WTC11 (cell line): ENCODE measurements around the gene ULK4. TPM values are rescaled to one million over a fixed set of nuclear protein-coding genes. Genes with fewer than 3 reads are reported as not detected.
"Not testable (repeated sequence)": the region's sequence is repeated elsewhere in the genome, so short reads cannot be mapped to it uniquely, and the experiment has no call there.

Source experiments
- ATAC-seq: fragments of 200-7000 bp; cut with Tn5 transposase; 2 replicates; pipeline ENCODE4 v1.10.0; 2021; ENCODE audit warnings: mild to moderate bottlenecking, moderate library complexity
- CTCF ChIA-PET: fragments of 300-600 bp; sonication (Branson Sonifier 250); formaldehyde crosslinking; loops from one replicate; lab custom pipeline; 2021; ENCODE audit warnings: antibody characterized with exemption; lab: Charles Lee
- POLR2A ChIA-PET: fragments of 350-600 bp; sonication (Branson Sonifier 250); formaldehyde crosslinking; loops from one replicate; lab custom pipeline; 2021; ENCODE audit warnings: antibody characterized with exemption; lab: Charles Lee
- DNase-seq: peaks from one replicate; pipeline ENCODE4 v3.0.0; 2021; ENCODE audit warnings: low spot score
- H3K27ac Mint-ChIP-seq: 2 replicates; pipeline ENCODE4 v1.8.0; 2021; ENCODE audit warnings: mixed read lengths
- H3K27me3 Mint-ChIP-seq: 2 replicates; pipeline ENCODE4 v1.8.0; 2021; ENCODE audit warnings: low read depth, mild to moderate bottlenecking, moderate library complexity, mixed read lengths
- H3K36me3 Mint-ChIP-seq: 2 replicates; pipeline ENCODE4 v1.8.0; 2021; ENCODE audit warnings: mixed read lengths
- H3K4me1 Mint-ChIP-seq: 2 replicates; pipeline ENCODE4 v1.8.0; 2022; ENCODE audit warnings: mixed read lengths
- H3K4me3 Mint-ChIP-seq: 2 replicates; pipeline ENCODE4 v1.8.0; 2021; ENCODE audit warnings: mild to moderate bottlenecking, moderate library complexity, mixed read lengths
- H3K9me3 Mint-ChIP-seq: 2 replicates; pipeline ENCODE4 v1.8.0; 2021; ENCODE audit warnings: mixed read lengths
- AR ChIP-seq: fragments of 250-450 bp; sonication (Bioruptor Pico); IDR thresholded peaks from 2 replicates; pipeline ENCODE4 v1.9.0; 2021; ENCODE audit warnings: mild to moderate bottlenecking
- ATF6 ChIP-seq: sonication (generic); formaldehyde crosslinking; IDR thresholded peaks from 2 replicates; pipeline ENCODE4 v1.8.1; 2023; ENCODE audit warnings: mild to moderate bottlenecking, missing genetic modification reagents
- E2F4 ChIP-seq: sonication (generic); formaldehyde crosslinking; IDR thresholded peaks from 2 replicates; pipeline ENCODE4 v1.8.1; 2022; ENCODE audit warnings: low read depth, mild to moderate bottlenecking, moderate library complexity, missing genetic modification reagents, borderline replicate concordance
- ELF4 ChIP-seq: sonication (generic); formaldehyde crosslinking; IDR thresholded peaks from 2 replicates; pipeline ENCODE4 v1.8.1; 2022; ENCODE audit warnings: low read depth, mild to moderate bottlenecking, moderate library complexity, missing genetic modification reagents
- GABPB1 ChIP-seq: sonication (generic); formaldehyde crosslinking; IDR thresholded peaks from 2 replicates; pipeline ENCODE4 v1.8.1; 2023; ENCODE audit warnings: mild to moderate bottlenecking, missing genetic modification reagents
- MAX ChIP-seq: sonication (generic); formaldehyde crosslinking; IDR thresholded peaks from 2 replicates; pipeline ENCODE4 v1.8.0; 2022; ENCODE audit warnings: mild to moderate bottlenecking, missing genetic modification reagents
- NFATC4 ChIP-seq: fragments of 250-450 bp; sonication (Bioruptor Pico); IDR thresholded peaks from 2 replicates; pipeline ENCODE4 v1.9.0; 2021; ENCODE audit warnings: mild to moderate bottlenecking
- NR3C1 ChIP-seq: sonication (generic); formaldehyde crosslinking; conservative IDR thresholded peaks from 2 replicates; pipeline ENCODE4 v1.8.1; 2023; ENCODE audit warnings: low read depth, mild to moderate bottlenecking, missing genetic modification reagents
- PREB ChIP-seq: sonication (generic); formaldehyde crosslinking; IDR thresholded peaks from 2 replicates; pipeline ENCODE4 v1.8.1; 2022; ENCODE audit warnings: mild to moderate bottlenecking, missing genetic modification reagents, moderate library complexity, borderline replicate concordance
- RORB ChIP-seq: fragments of 250-450 bp; sonication (Bioruptor Pico); IDR thresholded peaks from 2 replicates; pipeline ENCODE4 v1.9.0; 2021; ENCODE audit warnings: mild to moderate bottlenecking
- ZMAT4 ChIP-seq: fragments of 250-450 bp; sonication (Bioruptor Pico); IDR thresholded peaks from 2 replicates; pipeline ENCODE4 v1.9.0; 2021; ENCODE audit warnings: mild to moderate bottlenecking
- ZNF263 ChIP-seq: sonication (generic); formaldehyde crosslinking; IDR thresholded peaks from 2 replicates; pipeline ENCODE4 v1.8.1; 2022; ENCODE audit warnings: low read depth, mild to moderate bottlenecking, moderate library complexity, missing genetic modification reagents
- ZNF396 ChIP-seq: fragments of 250-450 bp; sonication (Bioruptor Pico); IDR thresholded peaks from 2 replicates; pipeline ENCODE4 v1.8.0; 2021; ENCODE audit warnings: mild to moderate bottlenecking, moderate library complexity, borderline replicate concordance
- ZNF423 ChIP-seq: fragments of 250-450 bp; sonication (Bioruptor Pico); IDR thresholded peaks from 2 replicates; pipeline ENCODE4 v2.1.2; 2022; ENCODE audit warnings: mild to moderate bottlenecking, moderate library complexity
- ZNF512 ChIP-seq: sonication (generic); formaldehyde crosslinking; IDR thresholded peaks from 2 replicates; pipeline ENCODE4 v1.8.1; 2022; ENCODE audit warnings: missing genetic modification reagents, borderline replicate concordance
- ZNF532 ChIP-seq: fragments of 250-450 bp; sonication (Bioruptor Pico); IDR thresholded peaks from 2 replicates; pipeline ENCODE4 v1.9.0; 2021; ENCODE audit warnings: mild to moderate bottlenecking, borderline replicate concordance
- ZSCAN18 ChIP-seq: fragments of 250-450 bp; sonication (Bioruptor Pico); IDR thresholded peaks from 2 replicates; pipeline ENCODE4 v2.1.2; 2022; ENCODE audit warnings: mild to moderate bottlenecking, moderate library complexity
- total RNA-seq: library from RNA; stranded (reverse); gene quantifications from 3 replicates; pipeline ENCODE4 v1.2.3, GENCODE V29; 2021

The ULK4 gene
- total RNA-seq, 1 experiment from 2014 or later: 9.2 TPM

- TF ChIP-seq MAX (CRISPR knock-in tag) (no peak), ZNF532 (CRISPR knock-in tag) (no peak), NR3C1 (CRISPR knock-in tag) (no peak), ZNF423 (CRISPR knock-in tag) (no peak), ATF6 (no peak), RORB (no peak), GABPB1 (CRISPR knock-in tag) (no peak), PREB (no peak), NFATC4 (CRISPR knock-in tag) (no peak), ZMAT4 (no peak)
- TF ChIP-seq, all 79 proteins: peak for 0
Observed at GRCh38 chr3:41649129-41649739, 312.7 kb downstream of the ULK4 start (continued).

GRCh38 chr3:41647730-41648129, 314.2 kb downstream of the ULK4 start:
- H3K4me1 Mint-ChIP-seq, DNase-seq, H3K27me3 Mint-ChIP-seq, POLR2A ChIA-PET, H3K27ac Mint-ChIP-seq, H3K4me3 Mint-ChIP-seq, CTCF ChIA-PET, ATAC-seq: not testable (repeated sequence)
- Mint-ChIP-seq H3K9me3 (peaks cover 47% of the 10 kb centered on the region), H3K36me3 (peaks cover 50% of the 10 kb centered on the region)

- POLR2A ChIA-PET: no interaction called here
- Mint-ChIP-seq H3K27ac (no peak overlapping the region), H3K4me3 (no peak overlapping the region), H3K4me1 (no peaks in the 10 kb centered on the region), H3K27me3 (peaks cover under 1% of the 10 kb centered on the region; the same call in 1 of the 2 replicates), H3K9me3 (peaks cover 7% of the 10 kb centered on the region), H3K36me3 (peaks cover 5% of the 10 kb centered on the region)
- ATAC-seq: no peak
- no peak for DNase-seq
- CTCF ChIA-PET: no interaction called here
- TF ChIP-seq ZNF263 (no peak), AR (CRISPR knock-in tag) (no peak), ZNF396 (CRISPR knock-in tag) (no peak), ZNF512 (CRISPR knock-in tag) (no peak), E2F4 (CRISPR knock-in tag) (no peak), ZSCAN18 (CRISPR knock-in tag) (no peak), RORB (no peak), ELF4 (CRISPR knock-in tag) (no peak)
Observed at GRCh38 chr3:41640076-41640475, 321.8 kb downstream of the ULK4 start.
